Right atrium auricular region (tissue), 2 donors: ENCODE measurements around the gene ATRAID. TPM values are rescaled to one million over a fixed set of nuclear protein-coding genes. Genes with fewer than 3 reads are reported as not detected.
"Not testable (repeated sequence)": the region's sequence is repeated elsewhere in the genome, so short reads cannot be mapped to it uniquely, and the experiment has no call there.

ENCODE experiments used
- DNase-seq: peaks from one replicate; pipeline ENCODE4 v3.0.0-alpha.2; 2019; ENCODE audit warnings: low spot score
- H3K27ac ChIP-seq, 2 donors: fragments of 200-600 bp; sonication (generic); 1 replicate in 1 of 2; 2 replicates in 1 of 2; pipeline ENCODE4 v1.5.1; 2016 to 2019
- H3K27me3 ChIP-seq, 2 donors: fragments of 200-600 bp; sonication (generic); one replicate each; pipeline versions ENCODE4 v1.5.1 to v1.6.0; 2017 to 2019
- H3K36me3 ChIP-seq: fragments of 200-600 bp; sonication (generic); one replicate; pipeline ENCODE4 v1.5.1; 2016
- H3K4me1 ChIP-seq, 2 donors: fragments of 200-600 bp; sonication (generic); one replicate each; pipeline versions ENCODE4 v1.5.1 to v1.6.0; 2017 to 2019
- H3K4me3 ChIP-seq, 2 donors: fragments of 200-600 bp; sonication (generic); 1 replicate in 1 of 2; 2 replicates in 1 of 2; pipeline ENCODE4 v1.5.1; 2017 to 2019; ENCODE audit warnings: mild to moderate bottlenecking in 1 of 2, moderate library complexity in 1 of 2
- H3K9me3 ChIP-seq, 2 donors: fragments of 200-600 bp; sonication (generic); one replicate each; pipeline ENCODE4 v1.5.1; 2019
- total RNA-seq, 2 donors: library from RNA; depleted of rRNA; stranded (reverse); fragments of >200 nt; gene quantifications; one replicate each; pipeline ENCODE4 v1.1.0, GENCODE V29; 2016
- TF ChIP-seq, protein P1 (sequence below), 2 donors: fragments of 200-600 bp; sonication (generic); IDR thresholded peaks; one replicate each; pipeline ENCODE4 v1.5.1; 2019; ENCODE audit warnings: antibody characterized with exemption in 2 of 2

The ATRAID gene
- total RNA-seq, 2 donors from 2014 or later: 193 TPM

DNA sequence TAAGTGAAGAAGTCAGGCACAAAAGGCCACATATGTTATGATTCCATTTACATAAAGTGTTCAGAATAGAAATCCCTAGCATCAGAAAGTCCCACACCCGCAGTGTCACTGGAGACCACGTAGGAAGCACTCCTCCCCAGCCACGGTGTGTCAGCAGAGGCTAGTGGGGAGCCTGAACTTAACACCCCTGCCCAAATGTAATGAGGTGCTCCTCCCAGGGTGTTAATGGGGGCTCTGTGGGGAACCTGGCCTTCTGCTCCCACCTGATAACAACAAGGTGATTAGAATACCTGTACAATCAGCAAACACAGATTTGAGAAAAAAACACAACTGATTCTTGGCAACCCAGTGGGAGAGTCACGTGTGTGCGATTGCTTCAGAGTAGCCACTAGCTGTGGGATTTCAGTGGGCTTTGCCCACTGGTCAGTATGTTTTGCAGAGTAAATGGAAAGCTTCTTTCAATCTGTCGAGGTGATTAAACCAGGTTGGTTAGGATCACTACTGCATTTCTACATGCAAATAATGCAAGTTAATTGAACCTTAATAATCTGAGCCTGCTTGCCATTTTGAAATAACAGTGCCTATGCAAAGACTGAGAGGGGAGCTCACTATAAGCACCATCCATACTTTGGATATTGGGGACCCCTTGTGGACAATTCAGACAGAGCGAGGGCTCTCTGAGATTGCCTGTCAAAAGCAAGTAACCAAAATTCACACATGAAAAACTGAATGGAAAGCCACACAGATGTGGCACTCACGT, 20.6 kb upstream of the ATRAID start:
- Histone ChIP-seq H3K27ac (no peak overlapping the region), H3K9me3 (no peaks in the 10 kb centered on the region), H3K4me3 (no peak overlapping the region), H3K36me3 (no peaks in the 10 kb centered on the region), H3K27me3 (no peaks in the 10 kb centered on the region), H3K4me1 (peaks cover 0 to 5% of the 10 kb centered on the region in 2 donors)
- TF ChIP-seq, protein P1, sequence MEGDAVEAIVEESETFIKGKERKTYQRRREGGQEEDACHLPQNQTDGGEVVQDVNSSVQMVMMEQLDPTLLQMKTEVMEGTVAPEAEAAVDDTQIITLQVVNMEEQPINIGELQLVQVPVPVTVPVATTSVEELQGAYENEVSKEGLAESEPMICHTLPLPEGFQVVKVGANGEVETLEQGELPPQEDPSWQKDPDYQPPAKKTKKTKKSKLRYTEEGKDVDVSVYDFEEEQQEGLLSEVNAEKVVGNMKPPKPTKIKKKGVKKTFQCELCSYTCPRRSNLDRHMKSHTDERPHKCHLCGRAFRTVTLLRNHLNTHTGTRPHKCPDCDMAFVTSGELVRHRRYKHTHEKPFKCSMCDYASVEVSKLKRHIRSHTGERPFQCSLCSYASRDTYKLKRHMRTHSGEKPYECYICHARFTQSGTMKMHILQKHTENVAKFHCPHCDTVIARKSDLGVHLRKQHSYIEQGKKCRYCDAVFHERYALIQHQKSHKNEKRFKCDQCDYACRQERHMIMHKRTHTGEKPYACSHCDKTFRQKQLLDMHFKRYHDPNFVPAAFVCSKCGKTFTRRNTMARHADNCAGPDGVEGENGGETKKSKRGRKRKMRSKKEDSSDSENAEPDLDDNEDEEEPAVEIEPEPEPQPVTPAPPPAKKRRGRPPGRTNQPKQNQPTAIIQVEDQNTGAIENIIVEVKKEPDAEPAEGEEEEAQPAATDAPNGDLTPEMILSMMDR (IDR thresholded peaks at IDR 0.05): peak; percentile 57 to 73
- peak; percentile 66 for DNase-seq

DNA sequence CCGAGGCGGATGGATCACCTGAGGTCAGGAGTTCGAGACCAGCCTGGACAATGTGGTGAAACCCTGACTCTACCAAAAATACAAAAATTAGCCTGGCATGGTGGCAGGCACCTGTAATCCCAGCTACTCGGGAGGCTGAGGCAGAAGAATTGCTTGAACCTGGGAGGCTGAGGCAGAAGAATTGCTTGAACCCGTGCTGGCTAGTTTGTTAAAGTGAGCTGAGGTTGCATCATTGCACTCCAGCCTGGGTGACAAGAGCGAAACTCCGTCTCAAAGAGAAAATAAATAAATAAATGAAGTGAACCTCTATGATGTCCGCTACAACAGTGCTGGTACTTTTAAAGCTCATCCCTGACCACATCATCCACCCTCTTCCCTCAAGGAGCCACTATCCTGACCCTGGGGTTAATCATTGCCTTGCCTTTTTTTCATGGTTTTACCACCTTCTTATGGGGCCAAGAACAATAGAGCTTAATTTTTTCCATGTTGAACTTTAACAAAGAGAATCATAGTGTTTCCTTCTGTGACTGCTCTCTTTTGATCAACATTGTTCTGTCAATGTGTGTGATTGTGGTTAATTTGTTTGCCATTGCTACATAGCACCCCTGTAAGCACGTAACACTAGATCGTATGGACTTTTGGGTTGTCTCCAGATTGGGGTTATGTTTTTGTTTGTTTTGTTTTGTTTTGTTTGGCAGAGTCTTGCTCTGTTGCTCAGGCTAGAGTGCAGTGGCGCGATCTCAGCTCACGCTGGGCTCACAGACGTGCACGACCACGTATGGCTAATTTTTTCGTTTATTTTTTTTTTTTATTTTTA, 17.1 kb upstream of the ATRAID start:
- no peaks in the 10 kb centered on the region for H3K9me3 ChIP-seq
- no peak overlapping the region for H3K27ac ChIP-seq
- no peaks in the 10 kb centered on the region for H3K27me3 ChIP-seq

GRCh38 chr2:27195799-27196198, 16.0 kb upstream of the ATRAID start:
- not testable (repeated sequence) for H3K27ac ChIP-seq, H3K27me3 ChIP-seq, H3K9me3 ChIP-seq, H3K36me3 ChIP-seq, H3K4me1 ChIP-seq, DNase-seq, H3K4me3 ChIP-seq

More for the DNA sequence above, 17.1 kb upstream of the ATRAID start:
- H3K4me1 ChIP-seq: no peaks in the 10 kb centered on the region
- H3K36me3 ChIP-seq: no peaks in the 10 kb centered on the region
- TF ChIP-seq, protein P1 (IDR thresholded peaks at IDR 0.05): no peak
- H3K4me3 ChIP-seq: no peak overlapping the region
- no peak for DNase-seq

DNA sequence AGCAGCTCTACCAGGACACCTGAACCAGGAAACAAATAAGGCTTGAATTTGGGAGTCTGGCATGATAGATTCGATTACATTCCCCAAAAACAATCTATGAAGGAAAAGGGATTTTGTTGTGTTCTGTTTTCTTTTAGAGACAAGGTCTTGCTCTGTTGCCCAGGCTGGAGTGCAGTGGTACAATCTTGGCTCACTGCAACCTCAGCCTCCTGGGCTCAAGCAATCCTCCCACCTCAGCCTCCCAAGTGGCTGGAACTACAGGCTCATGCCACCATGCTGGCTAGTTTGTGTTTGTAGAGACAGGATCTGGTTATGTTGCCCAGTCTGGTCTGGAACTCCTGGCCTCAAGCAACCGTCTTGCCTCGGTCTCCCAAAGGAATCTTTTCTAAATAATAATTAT, 13.8 kb upstream of the ATRAID start:
- H3K27me3 ChIP-seq, H3K4me3 ChIP-seq, H3K4me1 ChIP-seq, H3K27ac ChIP-seq, H3K9me3 ChIP-seq, DNase-seq: not testable (repeated sequence)
- H3K36me3 ChIP-seq: peaks cover 18% of the 10 kb centered on the region

DNA sequence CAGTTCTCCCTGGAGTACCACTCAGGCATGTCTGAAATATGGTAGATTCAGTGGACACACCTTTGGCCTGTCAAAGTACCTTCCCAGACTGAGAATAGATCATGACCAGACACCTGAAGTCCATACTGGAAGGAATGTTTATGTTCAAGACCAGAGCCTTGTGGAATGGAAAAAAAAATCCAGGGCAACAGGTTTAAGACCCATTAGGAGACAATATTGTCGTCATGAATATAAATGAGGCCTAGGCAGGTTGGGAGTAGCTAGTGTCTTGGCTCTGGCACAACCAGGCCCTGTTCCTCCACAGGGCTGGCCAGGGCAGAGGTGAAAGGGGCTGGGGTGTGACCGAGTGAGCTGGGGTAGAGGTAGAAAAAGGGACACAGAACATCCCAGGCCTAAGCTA, 13.2 kb upstream of the ATRAID start:
- H3K4me3 ChIP-seq: no peak overlapping the region
- no peak overlapping the region for H3K27ac ChIP-seq
- no peaks in the 10 kb centered on the region for H3K9me3 ChIP-seq
- H3K36me3 ChIP-seq: peaks cover 21% of the 10 kb centered on the region
- TF ChIP-seq, protein P1 (IDR thresholded peaks at IDR 0.05): no peak
- H3K27me3 ChIP-seq: no peaks in the 10 kb centered on the region
- DNase-seq: no peak
- H3K4me1 ChIP-seq: no peaks in the 10 kb centered on the region

- TF ChIP-seq, protein P1 (IDR thresholded peaks at IDR 0.05): no peak
- Histone ChIP-seq H3K27me3 (no peaks in the 10 kb centered on the region), H3K27ac (no peak overlapping the region), H3K4me1 (no peaks in the 10 kb centered on the region), H3K9me3 (no peaks in the 10 kb centered on the region), H3K36me3 (peaks cover 27% of the 10 kb centered on the region), H3K4me3 (no peak overlapping the region)
- DNase-seq: no peak
Measured at GRCh38 chr2:27199241-27199640, 12.6 kb upstream of the ATRAID start.
